ENCODE measurements around the gene MAD1L1.

DNA sequence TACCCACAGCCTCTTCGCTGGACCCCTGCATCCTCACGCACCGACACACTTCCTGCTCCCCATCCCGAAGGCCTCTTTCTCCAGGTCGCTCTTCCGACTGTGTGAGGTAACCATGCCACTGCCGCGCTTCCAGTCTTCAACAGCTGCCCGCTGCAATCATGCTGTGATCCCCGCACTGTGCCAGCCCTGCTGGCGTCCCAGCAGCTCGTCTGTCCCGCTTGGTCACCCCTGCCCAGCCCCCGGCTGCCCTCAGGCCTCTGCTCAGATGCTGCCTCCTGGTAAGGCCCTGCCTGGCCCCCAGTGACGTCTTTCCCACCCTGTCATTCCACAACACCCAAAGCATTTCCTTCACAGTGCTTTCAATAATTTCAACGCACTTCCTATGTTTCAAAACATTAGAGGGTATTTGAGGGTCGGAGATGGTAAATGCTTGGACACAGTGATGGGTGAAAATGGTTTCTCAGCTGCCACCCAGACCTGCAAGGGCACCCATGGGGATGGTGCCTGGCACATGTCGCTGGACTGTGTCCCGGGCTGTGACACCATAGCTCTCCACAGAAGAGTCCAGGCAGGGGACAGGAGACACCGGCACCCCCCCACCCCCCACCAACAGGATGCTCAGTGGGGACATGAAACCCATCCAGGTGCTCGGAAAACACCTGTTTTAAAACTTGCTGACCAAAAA, 125.2 kb downstream of the MAD1L1 start:
- TF ChIP-seq, protein P1, sequence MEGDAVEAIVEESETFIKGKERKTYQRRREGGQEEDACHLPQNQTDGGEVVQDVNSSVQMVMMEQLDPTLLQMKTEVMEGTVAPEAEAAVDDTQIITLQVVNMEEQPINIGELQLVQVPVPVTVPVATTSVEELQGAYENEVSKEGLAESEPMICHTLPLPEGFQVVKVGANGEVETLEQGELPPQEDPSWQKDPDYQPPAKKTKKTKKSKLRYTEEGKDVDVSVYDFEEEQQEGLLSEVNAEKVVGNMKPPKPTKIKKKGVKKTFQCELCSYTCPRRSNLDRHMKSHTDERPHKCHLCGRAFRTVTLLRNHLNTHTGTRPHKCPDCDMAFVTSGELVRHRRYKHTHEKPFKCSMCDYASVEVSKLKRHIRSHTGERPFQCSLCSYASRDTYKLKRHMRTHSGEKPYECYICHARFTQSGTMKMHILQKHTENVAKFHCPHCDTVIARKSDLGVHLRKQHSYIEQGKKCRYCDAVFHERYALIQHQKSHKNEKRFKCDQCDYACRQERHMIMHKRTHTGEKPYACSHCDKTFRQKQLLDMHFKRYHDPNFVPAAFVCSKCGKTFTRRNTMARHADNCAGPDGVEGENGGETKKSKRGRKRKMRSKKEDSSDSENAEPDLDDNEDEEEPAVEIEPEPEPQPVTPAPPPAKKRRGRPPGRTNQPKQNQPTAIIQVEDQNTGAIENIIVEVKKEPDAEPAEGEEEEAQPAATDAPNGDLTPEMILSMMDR (conservative IDR thresholded peaks at IDR 0.05; ENCODE audit: low read depth, low read length): no peak
- no peak for TF ChIP-seq MAZ (IDR thresholded peaks at IDR 0.05; ENCODE audit: borderline replicate concordance, low read depth, low read length)
- no peak for TF ChIP-seq RAD21 (IDR thresholded peaks at IDR 0.05; ENCODE audit: low read length)
- no peak for TF ChIP-seq POLR2A (IDR thresholded peaks at IDR 0.05; ENCODE audit: low read depth, low read length)
- no peak for TF ChIP-seq CEBPB (IDR thresholded peaks at IDR 0.05; ENCODE audit: low read depth, low read length)
- no peak for TF ChIP-seq MXI1 (IDR thresholded peaks at IDR 0.05; ENCODE audit: borderline replicate concordance, low read depth, low read length)
